GM12892 (cell line): ENCODE results near the gene SORT1.

Source experiments
- POLR2A ChIP-seq: IDR thresholded peaks from 2 replicates; pipeline ENCODE4 v1.6.1; 2011; ENCODE audit warnings: low read depth, low read length, control low read depth
- POLR2AphosphoS5 ChIP-seq: IDR thresholded peaks from 2 replicates; pipeline ENCODE4 v1.6.1; 2011; ENCODE audit warnings: low read depth, low read length, control low read depth

- TF ChIP-seq POLR2AphosphoS5 (no peak), POLR2A (no peak)
Observed at GRCh38 chr1:109290137-109290536, 107.6 kb downstream of the SORT1 start.
